Peyer's patch (tissue), 4 donors: ENCODE results near the gene GM2A. TPM values are rescaled to one million over a fixed set of nuclear protein-coding genes. Genes with fewer than 3 reads are reported as not detected.

Experiments used
- DNase-seq, 3 donors: peaks; one replicate each; pipeline ENCODE4 v3.0.0-alpha.2; 2017 to 2019
- H3K27ac ChIP-seq, 4 donors: fragments of 200-600 bp; sonication (generic); one replicate each; pipeline ENCODE4 v1.5.1; 2016 to 2019
- H3K27me3 ChIP-seq, 2 donors: fragments of 200-600 bp; sonication (generic); one replicate each; pipeline ENCODE4 v1.5.1; 2019
- H3K36me3 ChIP-seq, 3 donors: fragments of 200-600 bp; sonication (generic); one replicate each; pipeline ENCODE4 v1.5.1; 2016 to 2019
- H3K4me1 ChIP-seq, 4 donors: fragments of 200-600 bp; sonication (generic); one replicate each; pipeline ENCODE4 v1.5.1; 2016 to 2019
- H3K4me3 ChIP-seq, 4 donors: fragments of 200-600 bp; sonication (generic); 1 replicate in 3 of 4; 2 replicates in 1 of 4; pipeline ENCODE4 v1.5.1; 2016 to 2019; ENCODE audit warnings: mild to moderate bottlenecking in 1 of 4
- H3K9me3 ChIP-seq, 4 donors: fragments of 200-600 bp; sonication (generic); one replicate each; pipeline ENCODE4 v1.5.1; 2016 to 2019; ENCODE audit warnings: mild to moderate bottlenecking in 1 of 4
- CTCF ChIP-seq, 6 experiments: fragments of 450-650 bp in 4 of 6; fragments of 200-600 bp in 2 of 6; sonication (generic) in 1 of 6; IDR thresholded peaks; one replicate each; pipeline ENCODE4 v1.5.1; 2017 to 2019; ENCODE audit warnings: antibody characterized with exemption in 6 of 6, mild to moderate bottlenecking in 3 of 6, moderate library complexity in 1 of 6
- POLR2A ChIP-seq, 2 donors: fragments of 450-650 bp; IDR thresholded peaks; one replicate each; pipeline ENCODE4 v1.5.1; 2017; ENCODE audit warnings: antibody characterized with exemption in 2 of 2, mild to moderate bottlenecking in 2 of 2, moderate library complexity in 2 of 2
- total RNA-seq, 4 donors: library from RNA; depleted of rRNA; stranded (reverse); fragments of >200 nt; gene quantifications; one replicate each; pipeline ENCODE4 v1.1.0, GENCODE V29; 2016

Gene GM2A
- total RNA-seq, 4 donors from 2014 or later = 15.1 to 27.2 (median 16.8) TPM

DNA sequence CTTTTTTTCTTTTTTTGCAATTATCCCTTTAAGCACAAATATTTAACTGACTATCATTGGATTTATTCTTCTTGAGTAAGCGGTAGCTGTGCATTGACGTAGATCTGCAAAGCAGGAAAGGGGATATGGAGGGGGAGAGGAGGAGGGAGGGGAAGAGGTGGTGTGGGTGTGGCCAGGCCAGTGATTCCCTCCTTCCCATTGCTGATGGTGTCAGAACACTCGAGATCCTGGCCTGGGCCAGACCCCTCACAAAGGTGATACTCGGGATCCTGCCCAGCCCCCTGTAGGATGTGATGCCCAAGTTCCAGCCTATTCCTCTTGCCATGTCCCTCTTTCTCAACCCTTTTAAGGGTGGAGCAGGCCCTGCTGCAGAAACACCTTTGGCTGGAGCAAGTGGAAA lies 40.6 kb downstream of the GM2A start:
- Histone ChIP-seq H3K36me3 (no peaks in the 10 kb centered on the region), H3K27me3 (no peaks in the 10 kb centered on the region), H3K9me3 (no peaks in the 10 kb centered on the region), H3K27ac (no peak overlapping the region), H3K4me3 (no peak overlapping the region), H3K4me1 (no peaks in the 10 kb centered on the region)
- DNase-seq = no peak
- no peak for TF ChIP-seq POLR2A (IDR thresholded peaks at IDR 0.05)
- no peak for TF ChIP-seq CTCF (IDR thresholded peaks at IDR 0.05)

- Histone ChIP-seq H3K27ac (no peak overlapping the region), H3K36me3 (no peaks in the 10 kb centered on the region)
- no peak for DNase-seq
Measured at GRCh38 chr5:151295138-151295537, 42.2 kb downstream of the GM2A start.

GRCh38 chr5:151295791-151296477 lies 42.9 kb downstream of the GM2A start:
- no peaks in the 10 kb centered on the region for H3K36me3 ChIP-seq
- TF ChIP-seq CTCF (IDR thresholded peaks at IDR 0.05) = no peak
- no peak for TF ChIP-seq POLR2A (IDR thresholded peaks at IDR 0.05)
- no peaks in the 10 kb centered on the region for H3K27me3 ChIP-seq
- no peak overlapping the region for H3K4me3 ChIP-seq
- DNase-seq = no peak
- no peak overlapping the region for H3K27ac ChIP-seq
- H3K9me3 ChIP-seq = no peaks in the 10 kb centered on the region
- H3K4me1 ChIP-seq = no peaks in the 10 kb centered on the region

More at GRCh38 chr5:151295138-151295537, 42.2 kb downstream of the GM2A start:
- no peak overlapping the region for H3K4me3 ChIP-seq
- H3K9me3 ChIP-seq = no peaks in the 10 kb centered on the region
- TF ChIP-seq CTCF (IDR thresholded peaks at IDR 0.05) (no peak), POLR2A (IDR thresholded peaks at IDR 0.05) (no peak)
- H3K4me1 ChIP-seq = no peaks in the 10 kb centered on the region
- no peaks in the 10 kb centered on the region for H3K27me3 ChIP-seq

DNA sequence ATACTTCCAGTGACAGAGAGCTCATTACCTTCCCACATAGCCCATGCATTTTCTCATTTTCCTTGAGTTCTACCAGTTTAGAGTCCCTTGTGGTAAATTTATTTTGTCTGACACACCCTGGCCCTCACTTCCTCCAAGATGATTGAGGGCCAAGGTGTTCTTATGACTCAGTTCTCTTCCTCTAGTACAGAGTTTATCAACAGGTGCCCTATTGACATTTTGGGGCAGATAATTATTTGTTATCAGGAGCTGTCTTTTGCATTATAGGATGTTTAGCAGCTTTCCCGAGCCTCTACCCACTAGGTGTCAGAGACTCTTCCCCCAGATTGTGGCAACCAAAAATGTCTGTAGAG lies 43.5 kb downstream of the GM2A start:
- Histone ChIP-seq H3K4me1 (no peaks in the 10 kb centered on the region), H3K27ac (no peak overlapping the region), H3K36me3 (no peaks in the 10 kb centered on the region), H3K9me3 (no peaks in the 10 kb centered on the region), H3K27me3 (no peaks in the 10 kb centered on the region), H3K4me3 (no peak overlapping the region)
- no peak for DNase-seq
- no peak for TF ChIP-seq CTCF (IDR thresholded peaks at IDR 0.05)
- TF ChIP-seq POLR2A (IDR thresholded peaks at IDR 0.05) = no peak

DNA sequence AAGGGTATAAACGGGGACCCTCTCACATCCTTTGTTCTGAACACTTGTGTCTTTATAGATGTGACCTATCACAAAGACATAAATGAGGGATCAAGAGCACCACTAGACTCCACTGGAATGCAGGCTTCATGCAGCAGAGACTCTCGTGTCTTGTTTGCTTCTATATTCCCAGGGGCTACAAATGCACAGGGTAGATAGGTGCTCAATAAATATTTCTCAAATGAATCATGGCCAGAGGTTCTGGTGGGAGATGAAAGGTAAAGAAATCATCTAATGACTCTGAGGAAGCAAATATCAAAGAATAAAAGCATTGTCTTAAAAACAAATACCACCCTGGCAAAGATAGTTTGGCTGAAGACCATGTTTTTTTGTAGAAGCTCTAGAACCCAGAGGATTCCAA lies 44.0 kb downstream of the GM2A start:
- H3K36me3 ChIP-seq = no peaks in the 10 kb centered on the region
- no peaks in the 10 kb centered on the region for H3K9me3 ChIP-seq
- H3K4me3 ChIP-seq = no peak overlapping the region
- no peak overlapping the region for H3K27ac ChIP-seq
- no peaks in the 10 kb centered on the region for H3K27me3 ChIP-seq
- no peaks in the 10 kb centered on the region for H3K4me1 ChIP-seq
- no peak for DNase-seq
- TF ChIP-seq POLR2A (IDR thresholded peaks at IDR 0.05) = no peak
- TF ChIP-seq CTCF (IDR thresholded peaks at IDR 0.05) = no peak
